Retinal pigment epithelial cell (primary cell): Measurements from ENCODE around the gene SPATA18.

Experiments used
- DNase-seq: peaks from one replicate; pipeline ENCODE4 v3.0.0-alpha.2; 2010; ENCODE audit warnings: low read depth
- H3K4me3 ChIP-seq: 2 replicates; pipeline ENCODE4 v1.5.1; 2011; ENCODE audit warnings: mild to moderate bottlenecking, low read length, control low read depth, moderate library complexity
- TF ChIP-seq, protein P1 (sequence below): conservative IDR thresholded peaks from 2 replicates; pipeline ENCODE4 v1.5.1; 2011; ENCODE audit warnings: low read depth, low read length, control low read depth, inconsistent platforms

The SPATA18 gene

DNA sequence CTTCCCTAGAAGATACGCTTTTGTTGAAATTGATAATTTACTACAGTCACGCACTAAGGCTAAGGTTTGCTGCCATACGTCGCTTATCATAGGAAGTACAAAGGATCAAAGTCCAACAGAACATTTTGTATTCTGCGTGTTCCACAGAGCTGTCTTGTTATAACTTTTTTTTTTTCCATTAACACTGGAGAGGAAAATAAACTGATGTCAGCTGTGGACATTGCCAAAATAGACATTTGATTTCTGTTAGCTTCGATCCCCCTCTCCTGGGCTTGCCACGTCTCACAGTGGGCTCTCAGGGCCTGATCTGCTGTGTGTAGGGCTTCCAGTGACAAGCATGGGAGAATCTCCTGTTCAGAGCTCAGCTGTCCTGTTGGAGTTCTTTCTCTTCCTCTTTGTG lies 93.3 kb downstream of the SPATA18 start:
- no peak overlapping the region for H3K4me3 ChIP-seq
- TF ChIP-seq, protein P1, sequence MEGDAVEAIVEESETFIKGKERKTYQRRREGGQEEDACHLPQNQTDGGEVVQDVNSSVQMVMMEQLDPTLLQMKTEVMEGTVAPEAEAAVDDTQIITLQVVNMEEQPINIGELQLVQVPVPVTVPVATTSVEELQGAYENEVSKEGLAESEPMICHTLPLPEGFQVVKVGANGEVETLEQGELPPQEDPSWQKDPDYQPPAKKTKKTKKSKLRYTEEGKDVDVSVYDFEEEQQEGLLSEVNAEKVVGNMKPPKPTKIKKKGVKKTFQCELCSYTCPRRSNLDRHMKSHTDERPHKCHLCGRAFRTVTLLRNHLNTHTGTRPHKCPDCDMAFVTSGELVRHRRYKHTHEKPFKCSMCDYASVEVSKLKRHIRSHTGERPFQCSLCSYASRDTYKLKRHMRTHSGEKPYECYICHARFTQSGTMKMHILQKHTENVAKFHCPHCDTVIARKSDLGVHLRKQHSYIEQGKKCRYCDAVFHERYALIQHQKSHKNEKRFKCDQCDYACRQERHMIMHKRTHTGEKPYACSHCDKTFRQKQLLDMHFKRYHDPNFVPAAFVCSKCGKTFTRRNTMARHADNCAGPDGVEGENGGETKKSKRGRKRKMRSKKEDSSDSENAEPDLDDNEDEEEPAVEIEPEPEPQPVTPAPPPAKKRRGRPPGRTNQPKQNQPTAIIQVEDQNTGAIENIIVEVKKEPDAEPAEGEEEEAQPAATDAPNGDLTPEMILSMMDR: no peak
- DNase-seq: no peak
